ENCODE results near the gene LRCH1.

LRCH1 gene

GRCh38 chr13:46602531-46602930 lies 49.6 kb downstream of the LRCH1 start:
- Histone ChIP-seq H3K4me3 (ENCODE audit: low read depth, low read length) (no peak overlapping the region), H3K36me3 (replicated peaks) (no peaks in the 10 kb centered on the region), H3K27me3 (replicated peaks) (no peaks in the 10 kb centered on the region), H3K27ac (no peak overlapping the region)
- TF ChIP-seq CTCF (IDR thresholded peaks at IDR 0.05; ENCODE audit: low read depth, low read length, missing control alignments): no peak
- in situ Hi-C loops (cut with HindIII; ENCODE audit: low pct_ligation_motif_present, low sequenced_read_pairs): no loop called here
- no peak for DNase-seq

- TF ChIP-seq CTCF (IDR thresholded peaks at IDR 0.05; ENCODE audit: low read depth, low read length, missing control alignments): peak; percentile 38
- in situ Hi-C loops (cut with HindIII; ENCODE audit: low pct_ligation_motif_present, low sequenced_read_pairs): no loop called here
- H3K27ac ChIP-seq: no peak overlapping the region
- no peak overlapping the region for H3K4me3 ChIP-seq (ENCODE audit: low read depth, low read length)
- H3K36me3 ChIP-seq (replicated peaks): no peaks in the 10 kb centered on the region
- H3K27me3 ChIP-seq (replicated peaks): no peaks in the 10 kb centered on the region
- no peak for DNase-seq
Observed at GRCh38 chr13:46603165-46603603, 50.2 kb downstream of the LRCH1 start.

- in situ Hi-C loops (cut with HindIII; ENCODE audit: low pct_ligation_motif_present, low sequenced_read_pairs): no loop called here
Observed at GRCh38 chr13:46604226-46604990, 51.4 kb downstream of the LRCH1 start.

GRCh38 chr13:46605076-46605824 lies 52.3 kb downstream of the LRCH1 start:
- DNase-seq: no peak
- no peaks in the 10 kb centered on the region for H3K27me3 ChIP-seq (replicated peaks)
- no peak for TF ChIP-seq CTCF (IDR thresholded peaks at IDR 0.05; ENCODE audit: low read depth, low read length, missing control alignments)
- no peak overlapping the region for H3K27ac ChIP-seq
- H3K4me3 ChIP-seq (ENCODE audit: low read depth, low read length): no peak overlapping the region
- in situ Hi-C loops (cut with HindIII; ENCODE audit: low pct_ligation_motif_present, low sequenced_read_pairs): no loop called here
- no peaks in the 10 kb centered on the region for H3K36me3 ChIP-seq (replicated peaks)

More at GRCh38 chr13:46604226-46604990, 51.4 kb downstream of the LRCH1 start:
- no peaks in the 10 kb centered on the region for H3K36me3 ChIP-seq (replicated peaks)
- H3K4me3 ChIP-seq (ENCODE audit: low read depth, low read length): no peak overlapping the region
- H3K27me3 ChIP-seq (replicated peaks): no peaks in the 10 kb centered on the region
- no peak for DNase-seq
- no peak overlapping the region for H3K27ac ChIP-seq
- TF ChIP-seq CTCF (IDR thresholded peaks at IDR 0.05; ENCODE audit: low read depth, low read length, missing control alignments): no peak

DNA sequence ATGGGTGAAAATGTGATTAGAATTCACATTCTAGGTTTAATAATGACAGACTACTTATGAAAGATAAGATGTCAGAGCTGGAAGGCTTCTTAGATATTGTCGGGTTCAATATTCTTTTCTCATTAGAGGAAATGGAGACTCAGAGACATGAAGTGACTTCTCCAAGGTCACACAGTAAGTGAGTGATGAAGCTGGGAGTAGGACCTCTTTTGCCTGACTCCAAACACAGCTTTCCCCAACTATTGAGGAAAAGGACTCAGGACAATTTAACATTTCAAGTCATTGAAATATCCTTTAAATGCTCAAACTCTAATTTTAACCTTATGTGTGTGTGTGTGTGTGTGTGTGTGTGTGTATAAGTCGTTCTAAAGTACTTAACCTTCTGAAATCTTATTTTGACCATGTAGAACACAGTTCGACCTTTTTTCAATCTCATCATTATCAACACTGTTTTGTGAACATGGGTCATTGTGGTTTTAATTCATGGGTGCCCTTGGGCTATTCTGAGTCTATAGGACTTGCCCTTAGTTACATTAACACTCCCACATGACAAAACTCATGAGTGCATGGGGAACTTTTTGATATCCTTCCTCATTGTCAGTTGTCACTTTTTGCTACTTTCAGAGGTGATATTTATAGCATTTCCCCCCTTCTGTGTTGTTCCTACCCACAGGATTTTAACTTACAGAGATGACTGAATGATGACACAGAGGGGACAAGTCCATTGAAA lies 53.0 kb downstream of the LRCH1 start:
- H3K27ac ChIP-seq: no peak overlapping the region
- H3K4me3 ChIP-seq (ENCODE audit: low read depth, low read length): no peak overlapping the region
- in situ Hi-C loops (cut with HindIII; ENCODE audit: low pct_ligation_motif_present, low sequenced_read_pairs): no loop called here
- no peaks in the 10 kb centered on the region for H3K27me3 ChIP-seq (replicated peaks)
- TF ChIP-seq CTCF (IDR thresholded peaks at IDR 0.05; ENCODE audit: low read depth, low read length, missing control alignments): no peak
- no peaks in the 10 kb centered on the region for H3K36me3 ChIP-seq (replicated peaks)
- no peak for DNase-seq

Measured in brain microvascular endothelial cell (primary cell).